ENCODE measurements around the gene TPST1.

The TPST1 gene

DNA sequence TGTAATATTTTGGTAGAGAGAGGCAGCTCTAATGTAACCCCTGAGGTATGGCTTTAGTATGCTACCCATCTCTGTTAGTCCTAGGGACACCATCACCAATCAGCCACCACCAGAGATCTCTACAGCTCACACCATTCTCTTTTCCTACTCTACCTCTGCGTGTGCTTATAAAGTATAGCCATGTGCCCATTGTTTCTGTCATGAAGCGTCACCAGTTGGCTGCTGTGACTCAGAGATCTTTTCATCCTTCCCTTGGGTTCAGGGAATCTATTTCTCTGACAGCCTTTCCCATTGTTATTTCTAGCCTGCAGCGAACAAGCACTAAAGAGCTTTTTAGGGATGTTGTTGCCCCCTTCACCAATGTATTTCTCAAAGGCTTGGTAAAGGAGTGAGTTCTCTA is 103.3 kb downstream of the TPST1 start:
- no peak for DNase-seq
- no peak for TF ChIP-seq CTCF (IDR thresholded peaks at IDR 0.05; ENCODE audit: low read depth, low read length)
- Histone ChIP-seq H3K27ac (no peak overlapping the region), H3K27me3 (ENCODE audit: insufficient read depth, low read depth, severe bottlenecking) (no peaks in the 10 kb centered on the region), H3K36me3 (no peaks in the 10 kb centered on the region), H3K4me3 (ENCODE audit: low read depth, low read length) (no peak overlapping the region), H3K9me3 (ENCODE audit: severe bottlenecking) (no peaks in the 10 kb centered on the region)

- Histone ChIP-seq H3K36me3 (no peaks in the 10 kb centered on the region), H3K27me3 (ENCODE audit: insufficient read depth, low read depth, severe bottlenecking) (no peaks in the 10 kb centered on the region), H3K27ac (no peak overlapping the region), H3K4me3 (ENCODE audit: low read depth, low read length) (no peak overlapping the region), H3K9me3 (ENCODE audit: severe bottlenecking) (no peaks in the 10 kb centered on the region)
- no peak for DNase-seq
- TF ChIP-seq CTCF (IDR thresholded peaks at IDR 0.05; ENCODE audit: low read depth, low read length) = no peak
Observed at GRCh38 chr7:66310620-66311019, 105.5 kb downstream of the TPST1 start.

DNA sequence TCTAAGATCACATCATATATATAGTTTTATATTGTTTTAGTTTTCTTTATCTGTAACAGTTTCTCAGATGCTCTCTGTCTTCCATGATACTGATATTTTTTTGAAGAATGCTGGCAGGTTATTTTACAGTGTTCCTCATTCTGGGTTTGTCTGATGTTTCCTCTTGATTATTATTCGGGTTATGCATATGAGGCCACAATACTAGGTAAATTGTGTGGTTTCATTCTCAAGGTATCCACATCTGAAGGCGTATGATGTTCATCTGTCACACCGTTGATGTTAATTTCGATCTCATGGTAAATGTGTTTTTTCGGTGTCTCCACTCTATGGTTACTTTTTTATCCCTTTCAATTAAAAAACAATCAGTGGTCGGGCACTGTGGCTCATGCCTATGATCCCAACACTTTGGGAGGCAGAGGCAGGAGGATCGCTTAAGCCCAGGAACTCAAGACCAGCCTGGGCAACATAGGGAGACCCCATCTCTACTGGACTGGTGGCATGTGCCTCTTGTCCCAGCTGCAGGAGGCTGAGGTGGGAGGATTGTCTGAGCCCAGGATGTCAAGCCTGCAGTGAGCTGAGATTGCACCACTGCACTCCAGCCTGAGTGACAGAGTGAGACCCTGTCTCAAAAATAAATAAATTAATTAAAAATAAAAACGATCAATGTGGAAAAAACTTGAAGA is 108.9 kb downstream of the TPST1 start:
- Histone ChIP-seq H3K27ac (no peak overlapping the region), H3K9me3 (ENCODE audit: severe bottlenecking) (no peaks in the 10 kb centered on the region), H3K27me3 (ENCODE audit: insufficient read depth, low read depth, severe bottlenecking) (no peaks in the 10 kb centered on the region), H3K36me3 (no peaks in the 10 kb centered on the region), H3K4me3 (ENCODE audit: low read depth, low read length) (no peak overlapping the region)
- TF ChIP-seq CTCF (IDR thresholded peaks at IDR 0.05; ENCODE audit: low read depth, low read length) = no peak
- no peak for DNase-seq

- Histone ChIP-seq H3K27ac (no peak overlapping the region), H3K4me3 (ENCODE audit: low read depth, low read length) (no peak overlapping the region), H3K27me3 (ENCODE audit: insufficient read depth, low read depth, severe bottlenecking) (no peaks in the 10 kb centered on the region), H3K9me3 (ENCODE audit: severe bottlenecking) (no peaks in the 10 kb centered on the region), H3K36me3 (no peaks in the 10 kb centered on the region)
- TF ChIP-seq CTCF (IDR thresholded peaks at IDR 0.05; ENCODE audit: low read depth, low read length) = no peak
- DNase-seq = no peak
Observed at GRCh38 chr7:66315192-66315591, 110.1 kb downstream of the TPST1 start.

DNA sequence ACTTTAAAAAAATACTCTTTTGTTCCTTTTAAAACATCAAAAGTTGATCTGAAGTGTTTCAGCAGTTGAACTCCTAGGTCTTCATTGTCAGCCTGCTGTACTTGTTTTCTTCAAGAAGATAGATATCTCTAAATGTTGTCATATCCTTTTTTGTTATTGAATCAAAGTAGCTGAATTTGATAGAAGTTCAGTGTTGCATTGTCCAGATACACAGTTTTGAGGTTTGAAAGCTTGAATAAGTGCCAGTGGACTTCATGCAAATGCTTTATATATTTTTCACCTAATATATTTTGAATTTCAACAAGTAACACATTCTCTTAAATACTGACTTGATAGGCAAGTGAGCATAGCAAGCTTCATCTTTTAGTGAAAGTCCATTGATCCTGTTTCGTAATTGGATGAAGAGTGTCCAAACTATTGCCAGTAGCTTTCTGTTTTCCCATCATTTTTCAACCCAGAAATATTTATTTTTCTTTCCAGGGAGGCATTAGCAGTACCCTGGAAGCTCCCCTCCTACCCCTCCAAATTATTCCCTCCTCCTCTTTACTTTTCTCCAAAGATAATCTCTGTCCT is 114.4 kb downstream of the TPST1 start:
- no peaks in the 10 kb centered on the region for H3K36me3 ChIP-seq
- no peak for DNase-seq
- no peak for TF ChIP-seq CTCF (IDR thresholded peaks at IDR 0.05; ENCODE audit: low read depth, low read length)
- no peak overlapping the region for H3K4me3 ChIP-seq (ENCODE audit: low read depth, low read length)
- no peaks in the 10 kb centered on the region for H3K27me3 ChIP-seq (ENCODE audit: insufficient read depth, low read depth, severe bottlenecking)
- H3K9me3 ChIP-seq (ENCODE audit: severe bottlenecking) = peaks cover 4% of the 10 kb centered on the region
- no peak overlapping the region for H3K27ac ChIP-seq

- no peak for TF ChIP-seq CTCF (IDR thresholded peaks at IDR 0.05; ENCODE audit: low read depth, low read length)
- Histone ChIP-seq H3K4me3 (ENCODE audit: low read depth, low read length) (no peak overlapping the region), H3K27ac (no peak overlapping the region), H3K36me3 (no peaks in the 10 kb centered on the region), H3K27me3 (ENCODE audit: insufficient read depth, low read depth, severe bottlenecking) (no peaks in the 10 kb centered on the region), H3K9me3 (ENCODE audit: severe bottlenecking) (peaks cover 4% of the 10 kb centered on the region)
- no peak for DNase-seq
Observed at GRCh38 chr7:66321283-66321682, 116.1 kb downstream of the TPST1 start.
